Measurements from ENCODE around the gene SPTLC2.
"Not testable (repeated sequence)": the region's sequence is repeated elsewhere in the genome, so short reads cannot be mapped to it uniquely, and the experiment has no call there.

SPTLC2 gene

DNA sequence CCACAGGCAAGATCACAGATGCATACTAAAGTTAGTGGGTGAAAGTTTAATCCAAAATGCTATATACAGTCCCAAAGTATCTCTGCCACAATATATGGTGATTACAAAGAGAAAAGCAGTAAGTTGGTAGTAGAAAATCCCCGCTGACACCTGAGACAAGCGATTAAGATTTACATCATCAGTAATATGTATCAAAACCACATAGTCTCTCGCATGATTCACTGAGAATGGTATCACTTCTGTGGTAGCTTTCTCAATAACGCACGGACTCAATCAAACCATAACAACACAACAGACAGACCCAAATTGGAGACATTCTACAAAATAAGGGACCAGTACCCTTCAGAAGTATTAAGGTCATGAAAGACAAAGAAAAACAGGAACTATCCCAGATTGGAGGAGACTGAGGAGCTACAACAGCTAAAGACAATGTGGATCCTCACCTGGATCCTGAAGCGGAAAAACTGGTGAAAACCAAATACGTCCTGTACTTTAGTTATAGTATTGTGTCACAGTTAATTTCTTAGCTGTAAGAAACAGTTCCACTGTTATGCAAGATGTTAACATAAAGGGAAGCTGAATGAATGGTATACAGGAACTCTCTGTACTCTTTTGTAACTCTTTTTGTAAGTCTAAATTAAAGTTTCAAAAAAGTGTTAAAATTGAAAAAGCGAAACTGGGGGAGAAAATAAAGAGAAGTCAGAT lies 51.0 kb downstream of the SPTLC2 start:
- peaks cover 41% of the 10 kb centered on the region for H3K36me3 ChIP-seq (ENCODE audit: insufficient read depth, low read length)
- no peaks in the 10 kb centered on the region for H3K9me3 ChIP-seq (ENCODE audit: insufficient read depth, low read depth, low read length)
- H3K27ac ChIP-seq (ENCODE audit: low read depth, low read length) = no peak overlapping the region
- no peaks in the 10 kb centered on the region for H3K27me3 ChIP-seq (ENCODE audit: insufficient read depth, low read length)
- 89% methylated on average over 7 of the region's 8 CpGs for WGBS
- no peak overlapping the region for H3K9ac ChIP-seq (ENCODE audit: low read depth, low read length)
- no peaks in the 10 kb centered on the region for H3K4me1 ChIP-seq (ENCODE audit: insufficient read depth, low read length)
- no peak overlapping the region for H3K4me3 ChIP-seq (ENCODE audit: low read length)

DNA sequence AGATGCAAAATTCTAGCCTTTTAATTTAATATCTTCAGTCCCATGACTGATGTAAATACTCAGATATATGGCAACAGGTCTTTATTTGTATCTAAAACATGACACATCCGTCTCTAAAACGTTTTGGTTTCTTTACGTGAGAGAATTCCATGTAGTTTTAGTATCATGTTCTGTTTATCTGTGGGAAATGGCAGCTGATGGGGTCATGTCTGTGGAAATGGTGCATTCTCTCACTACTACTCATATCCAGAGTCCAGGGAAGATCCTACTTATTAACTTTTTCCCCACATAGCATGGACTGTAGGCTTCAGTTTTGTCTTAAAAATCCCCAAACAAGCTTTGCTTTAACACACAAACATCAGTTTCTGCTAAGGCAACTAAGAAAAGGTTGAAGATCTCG lies 53.8 kb downstream of the SPTLC2 start:
- no peak overlapping the region for H3K4me3 ChIP-seq (ENCODE audit: low read length)
- no peak overlapping the region for H3K27ac ChIP-seq (ENCODE audit: low read depth, low read length)
- WGBS = 93% methylated on average over 4 of the region's 4 CpGs
- H3K9me3 ChIP-seq (ENCODE audit: insufficient read depth, low read depth, low read length) = no peaks in the 10 kb centered on the region
- no peaks in the 10 kb centered on the region for H3K4me1 ChIP-seq (ENCODE audit: insufficient read depth, low read length)
- no peaks in the 10 kb centered on the region for H3K27me3 ChIP-seq (ENCODE audit: insufficient read depth, low read length)
- peaks cover 24% of the 10 kb centered on the region for H3K36me3 ChIP-seq (ENCODE audit: insufficient read depth, low read length)
- no peak overlapping the region for H3K9ac ChIP-seq (ENCODE audit: low read depth, low read length)

DNA sequence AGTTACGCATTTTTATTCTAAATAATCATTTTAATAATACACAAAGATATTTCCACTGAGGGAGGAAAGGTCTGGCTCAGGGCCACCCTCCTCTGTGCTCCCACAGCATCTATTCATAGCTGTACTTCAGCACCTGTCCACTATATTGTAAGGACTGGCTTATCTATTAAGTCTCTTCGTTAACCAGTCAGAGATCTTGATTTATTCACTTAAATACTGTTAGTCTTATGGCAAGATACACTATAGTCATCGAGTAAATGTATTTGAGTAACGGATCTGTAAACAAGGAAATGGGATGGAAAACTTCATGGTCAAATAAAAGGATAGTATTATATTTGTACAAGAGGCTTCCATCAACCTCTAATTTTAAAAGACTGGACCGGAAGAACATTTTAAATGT lies 54.6 kb downstream of the SPTLC2 start:
- Histone ChIP-seq H3K4me1 (ENCODE audit: insufficient read depth, low read length) (no peaks in the 10 kb centered on the region), H3K4me3 (ENCODE audit: low read length) (no peak overlapping the region), H3K27ac (ENCODE audit: low read depth, low read length) (no peak overlapping the region), H3K9me3 (ENCODE audit: insufficient read depth, low read depth, low read length) (no peaks in the 10 kb centered on the region), H3K9ac (ENCODE audit: low read depth, low read length) (no peak overlapping the region), H3K36me3 (ENCODE audit: insufficient read depth, low read length) (peaks cover 24% of the 10 kb centered on the region), H3K27me3 (ENCODE audit: insufficient read depth, low read length) (no peaks in the 10 kb centered on the region)
- 96% methylated on average over 4 of the region's 5 CpGs for WGBS

DNA sequence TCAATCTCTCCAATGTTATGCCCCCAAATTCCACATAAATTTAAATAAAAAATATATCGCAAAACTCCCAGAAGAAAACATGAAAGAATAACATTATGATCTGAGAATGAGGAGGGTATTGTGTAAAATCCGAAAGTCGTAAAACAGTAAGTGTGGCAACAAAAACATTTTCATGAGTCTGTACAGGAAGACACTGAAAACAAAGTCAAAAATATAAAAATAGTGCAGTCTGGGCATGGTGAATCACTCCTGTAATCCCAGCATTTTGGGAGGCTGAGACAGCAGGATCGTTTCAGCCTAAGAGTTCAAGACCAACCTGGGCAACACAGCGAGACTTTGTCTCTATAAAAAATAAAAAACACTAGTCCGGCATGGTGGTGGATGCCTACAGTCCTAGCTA lies 57.1 kb downstream of the SPTLC2 start:
- Histone ChIP-seq H3K27me3 (ENCODE audit: insufficient read depth, low read length) (no peaks in the 10 kb centered on the region), H3K9ac (ENCODE audit: low read depth, low read length) (no peak overlapping the region), H3K4me1 (ENCODE audit: insufficient read depth, low read length) (no peaks in the 10 kb centered on the region), H3K9me3 (ENCODE audit: insufficient read depth, low read depth, low read length) (no peaks in the 10 kb centered on the region), H3K4me3 (ENCODE audit: low read length) (no peak overlapping the region), H3K36me3 (ENCODE audit: insufficient read depth, low read length) (peaks cover 39% of the 10 kb centered on the region), H3K27ac (ENCODE audit: low read depth, low read length) (no peak overlapping the region)
- WGBS = 97% methylated on average over 6 of the region's 6 CpGs

DNA sequence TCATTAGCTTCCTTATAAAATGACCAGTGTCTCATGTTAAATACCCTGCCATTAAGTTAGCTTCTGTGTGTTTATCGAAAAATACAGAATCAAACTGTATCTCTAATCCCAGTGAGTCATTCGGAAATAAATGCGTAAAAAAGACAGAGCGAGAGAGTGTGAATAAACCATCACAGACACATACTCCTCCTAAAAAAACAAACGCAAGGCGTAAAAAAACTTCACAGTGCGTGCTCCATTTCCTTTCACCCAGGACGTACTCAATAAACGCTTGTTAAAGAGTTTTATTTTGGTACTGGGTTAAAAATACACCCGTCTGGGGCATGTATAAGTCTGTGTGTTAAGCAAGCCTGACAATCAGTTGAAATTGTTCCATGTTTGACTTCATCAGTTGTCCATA lies 59.0 kb downstream of the SPTLC2 start:
- H3K4me3 ChIP-seq (ENCODE audit: low read length) = no peak overlapping the region
- H3K9me3 ChIP-seq (ENCODE audit: insufficient read depth, low read depth, low read length) = no peaks in the 10 kb centered on the region
- H3K9ac ChIP-seq (ENCODE audit: low read depth, low read length) = no peak overlapping the region
- 95% methylated on average over 10 of the region's 10 CpGs for WGBS
- no peaks in the 10 kb centered on the region for H3K27me3 ChIP-seq (ENCODE audit: insufficient read depth, low read length)
- H3K4me1 ChIP-seq (ENCODE audit: insufficient read depth, low read length) = no peaks in the 10 kb centered on the region
- H3K36me3 ChIP-seq (ENCODE audit: insufficient read depth, low read length) = peaks cover 42% of the 10 kb centered on the region
- H3K27ac ChIP-seq (ENCODE audit: low read depth, low read length) = no peak overlapping the region

DNA sequence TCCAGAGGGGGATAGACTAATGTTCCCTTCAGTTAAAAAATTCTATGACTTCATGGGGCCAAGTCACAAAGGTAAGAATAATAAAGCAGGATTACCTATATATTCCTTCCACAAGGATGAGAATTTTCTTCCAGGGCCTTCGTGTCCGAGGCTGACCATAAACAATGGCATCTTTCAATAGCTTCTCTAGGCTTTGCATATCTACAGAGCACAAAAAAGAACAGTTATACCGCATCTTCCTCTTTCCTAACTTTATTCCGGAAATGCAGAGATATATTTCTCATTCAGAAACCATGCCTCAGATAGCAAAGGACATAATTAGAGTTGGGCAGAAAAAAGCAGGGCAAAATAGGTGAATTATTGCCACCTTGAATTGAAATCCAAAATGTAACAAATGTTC lies 59.5 kb downstream of the SPTLC2 start:
- Histone ChIP-seq H3K9ac (ENCODE audit: low read depth, low read length) (no peak overlapping the region), H3K4me1 (ENCODE audit: insufficient read depth, low read length) (no peaks in the 10 kb centered on the region), H3K9me3 (ENCODE audit: insufficient read depth, low read depth, low read length) (no peaks in the 10 kb centered on the region), H3K27me3 (ENCODE audit: insufficient read depth, low read length) (no peaks in the 10 kb centered on the region), H3K4me3 (ENCODE audit: low read length) (no peak overlapping the region), H3K27ac (ENCODE audit: low read depth, low read length) (no peak overlapping the region), H3K36me3 (ENCODE audit: insufficient read depth, low read length) (peaks cover 43% of the 10 kb centered on the region)
- WGBS = 83% methylated on average over 4 of the region's 4 CpGs

DNA sequence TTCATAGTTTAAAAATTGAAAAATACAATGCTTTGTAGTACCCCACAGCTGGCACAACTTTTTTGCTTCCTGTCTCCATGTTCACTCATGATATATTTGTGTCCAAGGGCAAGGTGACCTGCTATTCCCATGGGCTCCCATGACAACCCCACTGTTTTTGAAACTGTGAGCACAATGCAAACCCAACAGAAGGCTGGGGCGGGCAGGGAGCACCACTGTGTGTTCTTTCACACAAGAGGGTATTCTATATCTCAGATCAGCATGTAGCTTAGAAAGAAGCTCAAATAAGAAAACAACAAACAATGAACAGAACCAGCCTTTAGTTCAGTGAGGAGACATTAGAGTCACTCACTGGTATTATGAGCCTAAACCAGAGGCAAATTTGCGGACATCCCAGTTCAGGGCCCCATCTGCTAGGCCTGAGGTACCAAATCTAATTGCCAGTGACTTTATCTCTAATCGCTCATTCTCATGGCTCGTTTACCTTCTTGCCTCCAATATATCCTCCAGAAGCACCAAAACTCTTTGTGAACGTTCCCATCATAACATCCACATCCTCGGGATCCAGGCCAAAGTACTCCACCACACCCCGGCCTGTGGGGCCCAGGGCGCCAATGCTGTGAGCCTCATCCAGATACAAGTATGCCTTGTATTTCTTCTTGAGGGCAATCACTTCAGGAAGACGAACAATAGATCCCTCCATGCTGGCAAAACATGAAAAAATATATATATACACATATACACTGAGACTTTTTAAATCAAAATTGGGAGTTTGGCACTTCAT lies 61.4 kb downstream of the SPTLC2 start:
- Histone ChIP-seq H3K27me3 (ENCODE audit: insufficient read depth, low read length) (no peaks in the 10 kb centered on the region), H3K9me3 (ENCODE audit: insufficient read depth, low read depth, low read length) (no peaks in the 10 kb centered on the region), H3K4me3 (ENCODE audit: low read length) (no peak overlapping the region), H3K36me3 (ENCODE audit: insufficient read depth, low read length) (peaks cover 41% of the 10 kb centered on the region), H3K27ac (ENCODE audit: low read depth, low read length) (no peak overlapping the region), H3K4me1 (ENCODE audit: insufficient read depth, low read length) (no peaks in the 10 kb centered on the region), H3K9ac (ENCODE audit: low read depth, low read length) (no peak overlapping the region)
- 92% methylated on average over 8 of the region's 9 CpGs for WGBS

DNA sequence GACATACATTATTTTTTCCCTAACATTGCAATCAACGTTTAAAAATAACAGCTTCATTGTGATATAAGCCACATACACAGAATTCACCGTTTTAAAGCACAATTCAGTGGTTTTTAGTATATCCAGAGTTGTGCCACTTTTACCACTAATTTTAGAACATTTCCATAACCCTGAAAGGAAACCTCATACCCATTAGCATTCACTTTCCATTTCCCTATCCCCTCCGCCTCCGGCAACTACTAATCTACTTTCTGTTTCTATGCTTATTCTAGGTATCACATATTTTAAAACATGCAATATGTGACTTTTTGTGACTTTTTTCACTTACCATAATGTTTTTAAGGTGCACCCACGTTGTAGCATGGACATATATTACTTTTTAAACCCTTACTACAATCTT lies 62.2 kb downstream of the SPTLC2 start:
- Histone ChIP-seq H3K4me1 (ENCODE audit: insufficient read depth, low read length) (no peaks in the 10 kb centered on the region), H3K36me3 (ENCODE audit: insufficient read depth, low read length) (peaks cover 45% of the 10 kb centered on the region), H3K4me3 (ENCODE audit: low read length) (no peak overlapping the region), H3K27me3 (ENCODE audit: insufficient read depth, low read length) (no peaks in the 10 kb centered on the region), H3K9ac (ENCODE audit: low read depth, low read length) (no peak overlapping the region), H3K9me3 (ENCODE audit: insufficient read depth, low read depth, low read length) (no peaks in the 10 kb centered on the region), H3K27ac (ENCODE audit: low read depth, low read length) (no peak overlapping the region)
- WGBS = 92% methylated on average over 5 of the region's 5 CpGs

DNA sequence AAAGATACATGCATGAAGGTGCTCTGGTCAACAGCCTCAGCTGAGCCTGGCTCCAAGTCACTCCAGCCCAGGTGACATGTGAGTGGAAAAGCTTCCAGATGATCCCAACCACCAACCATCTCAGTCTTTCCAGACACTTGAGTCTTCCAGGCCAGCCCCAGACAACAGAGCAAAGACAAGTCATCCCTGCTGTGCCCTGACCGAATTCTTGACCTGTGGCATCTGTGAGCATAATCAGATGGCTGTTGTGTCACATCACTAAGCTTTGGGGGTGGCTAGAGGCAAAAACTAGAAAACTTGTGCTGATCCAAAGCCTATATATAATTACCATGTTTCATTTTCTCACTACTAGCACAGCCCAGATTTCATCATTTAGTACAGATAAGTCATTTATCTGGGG lies 67.0 kb downstream of the SPTLC2 start:
- Histone ChIP-seq H3K4me3 (ENCODE audit: low read length) (no peak overlapping the region), H3K9me3 (ENCODE audit: insufficient read depth, low read depth, low read length) (no peaks in the 10 kb centered on the region), H3K27me3 (ENCODE audit: insufficient read depth, low read length) (no peaks in the 10 kb centered on the region), H3K4me1 (ENCODE audit: insufficient read depth, low read length) (no peaks in the 10 kb centered on the region), H3K9ac (ENCODE audit: low read depth, low read length) (no peak overlapping the region), H3K36me3 (ENCODE audit: insufficient read depth, low read length) (peaks cover 43% of the 10 kb centered on the region), H3K27ac (ENCODE audit: low read depth, low read length) (no peak overlapping the region)
- 83% methylated on average over 1 of the region's 1 CpG for WGBS

DNA sequence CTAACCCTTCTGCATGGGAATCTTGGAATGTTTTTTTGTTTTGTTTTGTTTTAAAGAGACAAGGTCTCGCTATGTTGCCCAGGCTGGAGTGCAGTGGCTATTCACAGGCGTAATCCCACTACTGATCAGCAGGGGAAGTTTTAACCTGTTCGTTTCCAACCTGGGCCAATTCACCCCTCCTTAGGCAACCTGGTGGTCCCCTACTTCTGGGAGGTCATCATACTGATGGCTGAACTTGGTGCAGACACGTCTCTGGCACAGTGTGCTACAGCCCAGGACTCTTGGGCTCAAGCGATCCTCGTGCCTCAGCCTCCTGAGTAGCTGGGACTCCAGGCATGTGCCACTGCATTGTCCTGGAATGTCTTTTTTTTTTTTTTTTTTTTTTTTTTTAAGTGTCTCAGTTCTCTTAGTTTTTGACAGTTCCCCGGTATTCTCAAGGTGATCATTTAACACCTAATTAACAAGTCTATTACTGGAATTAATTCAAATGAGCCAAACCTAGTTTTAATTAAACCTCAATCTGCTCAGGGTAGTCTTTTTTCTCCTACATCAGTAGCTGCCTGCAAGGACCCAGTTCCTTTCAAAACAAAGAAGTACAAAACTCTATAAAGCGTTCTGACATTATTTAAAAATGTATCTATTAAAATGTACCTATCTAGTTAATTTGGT lies 68.8 kb downstream of the SPTLC2 start:
- H3K4me1 ChIP-seq (ENCODE audit: insufficient read depth, low read length) = peaks cover 3% of the 10 kb centered on the region; the same call in 1 of the 2 replicates
- H3K27ac ChIP-seq (ENCODE audit: low read depth, low read length) = no peak overlapping the region
- no peaks in the 10 kb centered on the region for H3K9me3 ChIP-seq (ENCODE audit: insufficient read depth, low read depth, low read length)
- no peak overlapping the region for H3K9ac ChIP-seq (ENCODE audit: low read depth, low read length)
- 93% methylated on average over 7 of the region's 8 CpGs for WGBS
- H3K36me3 ChIP-seq (ENCODE audit: insufficient read depth, low read length) = peaks cover 37% of the 10 kb centered on the region
- no peak overlapping the region for H3K4me3 ChIP-seq (ENCODE audit: low read length)
- H3K27me3 ChIP-seq (ENCODE audit: insufficient read depth, low read length) = no peaks in the 10 kb centered on the region

DNA sequence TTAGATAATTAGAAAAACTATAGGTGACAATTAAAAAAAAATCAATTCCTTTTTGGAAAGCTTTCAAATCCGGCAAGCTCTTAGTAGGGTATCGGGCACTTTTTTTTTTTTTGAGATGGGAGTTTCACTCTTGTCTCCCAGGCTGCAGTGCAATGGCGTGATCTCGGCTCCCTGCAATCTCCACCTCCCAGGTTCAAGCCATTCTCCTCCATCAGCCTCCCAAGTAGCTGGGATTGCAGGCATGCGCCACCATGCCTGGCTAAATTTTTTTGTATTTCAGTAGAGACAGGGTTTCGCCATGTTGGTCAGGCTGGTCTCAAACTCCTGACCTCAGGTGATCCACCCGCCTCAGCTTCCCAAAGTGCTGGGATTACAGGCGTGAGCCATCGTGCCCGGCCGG lies 71.3 kb downstream of the SPTLC2 start:
- H3K4me3 ChIP-seq (ENCODE audit: low read length); H3K27me3 ChIP-seq (ENCODE audit: insufficient read depth, low read length); H3K4me1 ChIP-seq (ENCODE audit: insufficient read depth, low read length); H3K27ac ChIP-seq (ENCODE audit: low read depth, low read length); H3K9me3 ChIP-seq (ENCODE audit: insufficient read depth, low read depth, low read length); H3K9ac ChIP-seq (ENCODE audit: low read depth, low read length): not testable (repeated sequence)
- peaks cover 27% of the 10 kb centered on the region for H3K36me3 ChIP-seq (ENCODE audit: insufficient read depth, low read length)
- 95% methylated on average over 11 of the region's 11 CpGs for WGBS
